HepG2 (cell line): ENCODE results near the gene TPRKB. TPM values are rescaled to one million over a fixed set of nuclear protein-coding genes. Genes with fewer than 3 reads are reported as not detected.

Experiments used
- ATAD3A ChIP-seq: sonication (generic); formaldehyde crosslinking; IDR thresholded peaks from 2 replicates; pipeline ENCODE4 v1.4.0; 2020; ENCODE audit warnings: missing genetic modification reagents
- FOSL1 ChIP-seq: sonication (generic); formaldehyde crosslinking; IDR thresholded peaks from 2 replicates; pipeline ENCODE4 v1.9.0; 2021; ENCODE audit warnings: missing genetic modification reagents, borderline replicate concordance
- GABPB1 ChIP-seq: IDR thresholded peaks from 2 replicates; pipeline ENCODE4 v1.6.1; 2016; ENCODE audit warnings: mild to moderate bottlenecking, missing genetic modification reagents, moderate library complexity, missing compliant biosample characterization
- KLF11 ChIP-seq: IDR thresholded peaks from 2 replicates; pipeline ENCODE4 v1.6.1; 2016; ENCODE audit warnings: missing compliant biosample characterization
- KLF12 ChIP-seq: sonication (generic); formaldehyde crosslinking; IDR thresholded peaks from 2 replicates; pipeline ENCODE4 v1.4.0; 2020; ENCODE audit warnings: missing genetic modification reagents, borderline replicate concordance
- NFE2L1 ChIP-seq: sonication (generic); formaldehyde crosslinking; IDR thresholded peaks from 2 replicates; pipeline ENCODE4 v1.4.0; 2020; ENCODE audit warnings: missing genetic modification reagents, mild to moderate bottlenecking, borderline replicate concordance
- REXO4 ChIP-seq: sonication (generic); formaldehyde crosslinking; IDR thresholded peaks from 2 replicates; pipeline ENCODE4 v1.8.0; 2022; ENCODE audit warnings: missing genetic modification reagents, mild to moderate bottlenecking, borderline replicate concordance
- SMARCC2 ChIP-seq: fragments of 450-650 bp; IDR thresholded peaks from 2 replicates; pipeline ENCODE4 v1.6.1; 2017; ENCODE audit warnings: antibody characterized with exemption, mild to moderate bottlenecking
- SRSF1 ChIP-seq: fragments of 200-400 bp; formaldehyde crosslinking; optimal IDR thresholded peaks from 2 replicates; pipeline ENCODE3; 2017; ENCODE audit warnings: mild to moderate bottlenecking, low read depth, low read length, moderate library complexity
- TEAD2 ChIP-seq: sonication (generic); formaldehyde crosslinking; IDR thresholded peaks from 2 replicates; pipeline ENCODE4 v1.9.0; 2021; ENCODE audit warnings: missing genetic modification reagents
- ZBTB8A ChIP-seq: sonication (generic); formaldehyde crosslinking; IDR thresholded peaks from 2 replicates; pipeline ENCODE4 v1.4.0; 2020; ENCODE audit warnings: mild to moderate bottlenecking, low read depth, missing genetic modification reagents, borderline replicate concordance
- ZNF260 ChIP-seq: sonication (generic); formaldehyde crosslinking; IDR thresholded peaks from 2 replicates; pipeline ENCODE4 v1.4.0; 2020; ENCODE audit warnings: missing genetic modification reagents, low read depth, mild to moderate bottlenecking, borderline replicate concordance
- ZNF30 ChIP-seq: sonication (generic); formaldehyde crosslinking; IDR thresholded peaks from 2 replicates; pipeline ENCODE4 v1.5.0; 2020; ENCODE audit warnings: mild to moderate bottlenecking, missing genetic modification reagents
- ZNF335 ChIP-seq: sonication (generic); formaldehyde crosslinking; IDR thresholded peaks from 2 replicates; pipeline ENCODE4 v1.4.0; 2020; ENCODE audit warnings: missing genetic modification reagents
- ZNF430 ChIP-seq: sonication (generic); formaldehyde crosslinking; IDR thresholded peaks from 2 replicates; pipeline ENCODE4 v1.9.0; 2021; ENCODE audit warnings: mild to moderate bottlenecking, missing genetic modification reagents
- ZNF44 ChIP-seq: sonication (generic); formaldehyde crosslinking; IDR thresholded peaks from 2 replicates; pipeline ENCODE4 v1.5.1; 2020; ENCODE audit warnings: mild to moderate bottlenecking, missing genetic modification reagents
- ZNF441 ChIP-seq: sonication (generic); formaldehyde crosslinking; IDR thresholded peaks from 2 replicates; pipeline ENCODE4 v1.7.0; 2021; ENCODE audit warnings: missing genetic modification reagents, borderline replicate concordance
- ZNF549 ChIP-seq: sonication (generic); formaldehyde crosslinking; IDR thresholded peaks from 2 replicates; pipeline ENCODE4 v1.5.0; 2020; ENCODE audit warnings: missing genetic modification reagents
- ZNF569 ChIP-seq: sonication (generic); formaldehyde crosslinking; IDR thresholded peaks from 2 replicates; pipeline ENCODE4 v1.5.0; 2020; ENCODE audit warnings: mild to moderate bottlenecking, missing genetic modification reagents, moderate library complexity, borderline replicate concordance
- ZNF570 ChIP-seq: sonication (generic); formaldehyde crosslinking; IDR thresholded peaks from 2 replicates; pipeline ENCODE4 v1.4.0; 2020; ENCODE audit warnings: mild to moderate bottlenecking, missing genetic modification reagents, borderline replicate concordance
- ZNF614 ChIP-seq: IDR thresholded peaks from 2 replicates; pipeline ENCODE4 v1.6.1; 2018; ENCODE audit warnings: missing biosample characterization, missing genetic modification reagents, inconsistent platforms, borderline replicate concordance
- ZNF747 ChIP-seq: sonication (generic); formaldehyde crosslinking; IDR thresholded peaks from 2 replicates; pipeline ENCODE4 v1.8.1; 2023; ENCODE audit warnings: missing genetic modification reagents, mild to moderate bottlenecking, borderline replicate concordance
- ZNF891 ChIP-seq: sonication (generic); formaldehyde crosslinking; IDR thresholded peaks from 2 replicates; pipeline ENCODE4 v1.5.0; 2020; ENCODE audit warnings: mild to moderate bottlenecking, missing genetic modification reagents
- polyA plus RNA-seq, 8 experiments: library from polyadenylated mRNA; depleted of rRNA in 3 of 8; stranded (reverse) in 7 of 8; unstranded in 1 of 8; fragments of >200 nt; fragmentation: Illumina TruSeq in 4 of 8; extraction: Trizol in 4 of 8; gene quantifications; 2 replicates each; pipeline versions ENCODE4 v1.2.1 to v1.2.3, GENCODE V29; 2011 to 2016; ENCODE audit warnings: low read depth in 4 of 8, missing spikeins in 1 of 8, mixed read lengths in 1 of 8; ENCODE audit not compliant: insufficient read depth in 1 of 8
- total RNA-seq, 5 experiments: library from RNA; depleted of rRNA; stranded (reverse); fragments of >200 nt; fragmentation: Illumina TruSeq; extraction: Trizol; gene quantifications; 2 replicates each; pipeline ENCODE4 v1.2.3, GENCODE V29; 2016; ENCODE audit warnings: low read depth in 1 of 5
- TF ChIP-seq, protein P1 (sequence below): IDR thresholded peaks from 2 replicates; pipeline ENCODE4 v1.6.1; 2016; ENCODE audit warnings: low read depth, borderline replicate concordance
- TF ChIP-seq, protein P2 (sequence below): sonication (generic); formaldehyde crosslinking; IDR thresholded peaks from 2 replicates; pipeline ENCODE4 v1.9.0; 2021; ENCODE audit warnings: missing genetic modification reagents, mild to moderate bottlenecking, borderline replicate concordance
- TF ChIP-seq, protein P3 (sequence below): sonication (generic); formaldehyde crosslinking; IDR thresholded peaks from 2 replicates; pipeline ENCODE4 v1.5.0; 2020; ENCODE audit warnings: mild to moderate bottlenecking, low read depth, missing genetic modification reagents, borderline replicate concordance
- TF ChIP-seq, protein P4 (sequence below): sonication (generic); formaldehyde crosslinking; IDR thresholded peaks from 2 replicates; pipeline ENCODE4 v1.8.0; 2022; ENCODE audit warnings: mild to moderate bottlenecking, missing genetic modification reagents, borderline replicate concordance

Gene TPRKB
- total and polyA plus RNA-seq, 2 of the 13 experiments (the other 11 are each of a cell fraction or from before 2014, with no cell fraction given): 32.0 to 58.0 TPM

DNA sequence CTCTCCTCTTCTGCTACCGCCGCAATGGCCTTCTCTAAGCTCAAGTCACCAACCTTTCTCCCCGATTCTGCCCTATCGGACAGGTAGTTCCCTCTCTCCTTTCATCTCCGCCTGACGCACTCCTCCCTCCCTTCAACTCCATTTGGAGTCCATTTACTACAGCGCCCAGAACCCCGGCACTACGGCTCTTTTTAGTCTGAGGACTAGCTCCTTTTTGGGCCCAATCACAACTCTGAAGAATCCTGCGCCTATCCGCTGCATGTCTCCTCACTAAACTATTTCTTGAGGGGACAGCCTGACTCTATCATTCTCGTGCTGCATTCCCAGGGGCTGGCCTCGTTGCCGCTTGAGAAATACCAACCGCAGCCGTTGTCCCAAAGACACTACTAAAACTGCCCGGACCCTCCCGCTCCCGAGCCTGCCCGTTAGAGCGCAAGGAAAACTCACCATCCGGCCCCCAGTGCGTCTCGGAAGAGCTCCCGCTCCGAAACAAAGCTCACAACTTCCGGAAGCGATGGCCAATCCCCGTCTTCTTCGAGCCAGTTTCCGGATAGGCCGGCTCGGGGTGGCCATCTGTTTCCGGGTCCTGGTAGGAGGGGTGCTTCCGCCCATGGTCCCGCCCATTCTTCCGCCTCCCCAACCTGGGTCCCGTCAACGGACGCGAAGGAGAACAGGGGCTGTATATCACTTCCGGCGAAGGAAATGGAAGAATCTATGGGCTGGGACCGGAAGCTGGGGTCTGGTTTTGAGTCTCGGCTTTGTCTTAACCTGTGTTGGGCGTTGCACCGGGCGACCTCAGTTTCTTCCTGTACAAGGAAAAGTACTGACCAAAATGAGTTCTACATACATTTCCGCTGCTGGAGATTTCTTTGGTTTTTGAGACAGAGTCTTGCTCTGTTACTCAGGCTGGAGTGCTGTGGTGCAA is at the start of gene TPRKB (continued):
- no peak for TF ChIP-seq ZNF569 (CRISPR knock-in tag)
- TF ChIP-seq TEAD2 (CRISPR knock-in tag): no peak
- TF ChIP-seq, protein P1, sequence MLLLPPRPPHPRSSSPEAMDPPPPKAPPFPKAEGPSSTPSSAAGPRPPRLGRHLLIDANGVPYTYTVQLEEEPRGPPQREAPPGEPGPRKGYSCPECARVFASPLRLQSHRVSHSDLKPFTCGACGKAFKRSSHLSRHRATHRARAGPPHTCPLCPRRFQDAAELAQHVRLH (CRISPR knock-in tag): peak; percentile 78; the same call in 1 of the 2 replicates
- no peak for TF ChIP-seq KLF11 (CRISPR knock-in tag)
- TF ChIP-seq ZNF30: no peak; the same call in 1 of the 2 replicates
- TF ChIP-seq ZNF430 (CRISPR knock-in tag): peak; percentile 92
- no peak for TF ChIP-seq SMARCC2
- no peak for TF ChIP-seq ATAD3A
- TF ChIP-seq FOSL1 (CRISPR knock-in tag): no peak
- TF ChIP-seq ZNF891 (CRISPR knock-in tag): no peak
- TF ChIP-seq SRSF1: peak; percentile 95
- peak; percentile 93 for TF ChIP-seq ZNF441
- peak; percentile 97; the same call in 1 of the 2 replicates for TF ChIP-seq ZNF44 (CRISPR knock-in tag)
- TF ChIP-seq ZNF570 (CRISPR knock-in tag): no peak
- TF ChIP-seq NFE2L1 (CRISPR knock-in tag): peak; percentile 76; the same call in 1 of the 2 replicates
- TF ChIP-seq ZNF260 (CRISPR knock-in tag): no peak
- no peak for TF ChIP-seq REXO4
- peak; percentile 92; the same call in 1 of the 2 replicates for TF ChIP-seq ZNF614 (CRISPR knock-in tag)
- peak; percentile 98 for TF ChIP-seq ZNF335 (CRISPR knock-in tag)
- peak; percentile 99 for TF ChIP-seq GABPB1 (CRISPR knock-in tag)
- peak; percentile 87 for TF ChIP-seq ZNF747 (CRISPR knock-in tag)
- TF ChIP-seq ZBTB8A (CRISPR knock-in tag): no peak
- TF ChIP-seq, protein P2, sequence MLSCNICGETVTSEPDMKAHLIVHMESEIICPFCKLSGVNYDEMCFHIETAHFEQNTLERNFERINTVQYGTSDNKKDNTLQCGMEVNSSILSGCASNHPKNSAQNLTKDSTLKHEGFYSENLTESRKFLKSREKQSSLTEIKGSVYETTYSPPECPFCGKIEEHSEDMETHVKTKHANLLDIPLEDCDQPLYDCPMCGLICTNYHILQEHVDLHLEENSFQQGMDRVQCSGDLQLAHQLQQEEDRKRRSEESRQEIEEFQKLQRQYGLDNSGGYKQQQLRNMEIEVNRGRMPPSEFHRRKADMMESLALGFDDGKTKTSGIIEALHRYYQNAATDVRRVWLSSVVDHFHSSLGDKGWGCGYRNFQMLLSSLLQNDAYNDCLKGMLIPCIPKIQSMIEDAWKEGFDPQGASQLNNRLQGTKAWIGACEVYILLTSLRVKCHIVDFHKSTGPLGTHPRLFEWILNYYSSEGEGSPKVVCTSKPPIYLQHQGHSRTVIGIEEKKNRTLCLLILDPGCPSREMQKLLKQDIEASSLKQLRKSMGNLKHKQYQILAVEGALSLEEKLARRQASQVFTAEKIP (CRISPR knock-in tag): no peak
- peak; percentile 81 for TF ChIP-seq KLF12
- TF ChIP-seq, protein P3, sequence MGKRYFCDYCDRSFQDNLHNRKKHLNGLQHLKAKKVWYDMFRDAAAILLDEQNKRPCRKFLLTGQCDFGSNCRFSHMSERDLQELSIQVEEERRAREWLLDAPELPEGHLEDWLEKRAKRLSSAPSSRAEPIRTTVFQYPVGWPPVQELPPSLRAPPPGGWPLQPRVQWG (CRISPR knock-in tag): no peak
- TF ChIP-seq ZNF549 (CRISPR knock-in tag): no peak
- TF ChIP-seq, protein P4, sequence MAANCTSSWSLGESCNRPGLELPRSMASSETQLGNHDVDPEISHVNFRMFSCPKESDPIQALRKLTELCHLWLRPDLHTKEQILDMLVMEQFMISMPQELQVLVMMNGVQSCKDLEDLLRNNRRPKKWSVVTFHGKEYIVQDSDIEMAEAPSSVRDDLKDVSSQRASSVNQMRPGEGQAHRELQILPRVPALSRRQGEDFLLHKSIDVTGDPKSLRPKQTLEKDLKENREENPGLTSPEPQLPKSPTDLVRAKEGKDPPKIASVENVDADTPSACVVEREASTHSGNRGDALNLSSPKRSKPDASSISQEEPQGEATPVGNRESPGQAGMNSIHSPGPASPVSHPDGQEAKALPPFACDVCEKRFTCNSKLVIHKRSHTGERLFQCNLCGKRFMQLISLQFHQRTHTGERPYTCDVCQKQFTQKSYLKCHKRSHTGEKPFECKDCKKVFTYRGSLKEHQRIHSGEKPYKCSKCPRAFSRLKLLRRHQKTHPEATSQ (CRISPR knock-in tag): peak; percentile 54; the same call in 1 of the 2 replicates
